ENCODE results near the gene CXCR1.
"Not testable (repeated sequence)": the region's sequence is repeated elsewhere in the genome, so short reads cannot be mapped to it uniquely, and the experiment has no call there.

The CXCR1 gene

GRCh38 chr2:218155953-218156479 lies 10.7 kb downstream of the CXCR1 start:
- DNase-seq, result no peak

DNA sequence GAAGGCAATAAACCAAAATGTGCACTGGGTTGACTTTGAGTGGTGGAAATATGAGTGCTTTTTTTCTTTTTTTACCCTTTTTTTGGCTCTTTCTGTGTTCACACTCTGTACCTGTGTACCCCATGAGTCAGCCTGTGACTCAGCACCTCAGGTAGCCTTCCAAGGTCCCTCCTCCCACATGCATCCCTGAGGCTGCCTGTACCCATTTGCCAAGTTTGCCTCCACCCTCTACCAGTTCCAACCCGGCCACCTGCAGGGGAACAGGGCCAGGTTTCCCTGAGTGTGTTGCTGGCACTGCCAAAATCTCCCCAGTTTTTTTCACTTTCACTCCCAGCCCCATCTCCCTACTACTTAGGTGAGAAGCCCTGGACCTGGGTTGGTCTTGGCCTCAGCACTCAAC lies 14.0 kb downstream of the CXCR1 start:
- no peak for DNase-seq

- DNase-seq, result no peak
Observed at GRCh38 chr2:218152172-218152571, 14.6 kb downstream of the CXCR1 start.

DNA sequence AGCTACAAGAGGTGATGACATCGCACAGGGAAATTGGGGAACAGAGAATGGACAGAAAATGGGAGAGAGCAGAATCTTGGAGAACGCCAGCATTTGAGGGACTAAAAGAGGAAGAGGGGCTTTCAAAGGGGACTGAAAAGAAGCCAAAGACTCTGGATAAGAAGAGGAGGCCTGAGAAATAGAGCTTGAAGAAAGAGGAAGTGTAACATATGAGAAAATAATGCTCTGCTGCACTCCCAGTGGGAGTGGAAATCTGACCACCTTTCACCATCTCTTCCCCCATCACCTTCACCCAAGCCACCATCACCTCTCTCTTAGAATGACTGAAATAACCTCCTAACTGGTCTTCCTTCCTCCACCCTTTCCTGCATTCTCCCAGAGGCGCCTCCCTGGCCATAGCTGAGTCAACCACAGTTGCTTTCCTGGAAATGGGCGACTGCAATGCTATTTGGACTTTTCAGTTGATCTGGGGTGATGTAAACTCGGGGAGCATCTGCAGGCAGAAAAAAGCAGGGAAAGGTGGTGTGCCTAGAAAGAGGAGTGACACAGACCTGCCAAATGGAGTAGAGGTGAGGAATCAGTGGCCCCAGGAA lies 16.8 kb downstream of the CXCR1 start:
- DNase-seq, result no peak

DNA sequence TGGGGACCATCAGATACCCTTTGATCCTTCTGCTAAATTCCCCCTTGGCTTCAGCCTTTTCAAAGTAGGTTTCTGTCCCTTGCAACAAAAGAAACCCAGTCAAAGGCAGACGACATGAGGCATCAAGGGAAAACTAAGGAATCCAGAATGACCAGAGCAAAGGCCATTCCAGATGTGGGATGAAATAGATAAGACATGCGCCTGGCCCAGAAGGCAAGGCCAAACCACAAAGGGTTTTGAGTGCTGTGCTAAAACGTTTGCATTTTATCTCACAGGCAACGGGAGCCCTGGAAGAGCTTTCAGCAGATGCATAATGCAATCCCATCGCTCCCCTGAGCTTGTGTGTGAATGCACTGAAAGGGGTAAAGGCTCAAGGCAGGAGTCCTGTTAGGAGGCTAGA lies 17.7 kb downstream of the CXCR1 start:
- no peak for DNase-seq

GRCh38 chr2:218146056-218146455 lies 20.7 kb downstream of the CXCR1 start:
- no peak for DNase-seq

GRCh38 chr2:218145124-218145523 lies 21.6 kb downstream of the CXCR1 start:
- DNase-seq, result no peak

DNA sequence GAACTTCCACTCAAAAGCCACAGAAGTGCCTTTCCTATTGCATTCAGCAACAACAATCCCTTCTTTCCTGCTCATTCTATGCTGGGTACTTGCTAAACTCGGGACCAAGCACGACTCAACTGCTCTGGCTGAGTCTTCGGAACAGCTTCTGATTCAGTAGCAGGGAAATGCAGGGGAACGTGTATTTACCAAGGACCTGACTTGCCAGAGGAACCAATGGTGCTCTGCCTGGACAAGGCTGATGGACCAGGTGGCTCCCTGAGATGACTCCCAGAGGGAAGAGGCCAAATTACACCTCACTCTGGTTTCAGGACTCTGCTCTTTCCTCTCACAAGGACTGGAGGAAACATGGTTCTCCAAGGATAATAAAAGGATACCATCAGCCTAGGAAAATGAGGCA lies 28.7 kb downstream of the CXCR1 start:
- no peak for DNase-seq

GRCh38 chr2:218137514-218137913 lies 29.2 kb downstream of the CXCR1 start:
- no peak for DNase-seq

DNA sequence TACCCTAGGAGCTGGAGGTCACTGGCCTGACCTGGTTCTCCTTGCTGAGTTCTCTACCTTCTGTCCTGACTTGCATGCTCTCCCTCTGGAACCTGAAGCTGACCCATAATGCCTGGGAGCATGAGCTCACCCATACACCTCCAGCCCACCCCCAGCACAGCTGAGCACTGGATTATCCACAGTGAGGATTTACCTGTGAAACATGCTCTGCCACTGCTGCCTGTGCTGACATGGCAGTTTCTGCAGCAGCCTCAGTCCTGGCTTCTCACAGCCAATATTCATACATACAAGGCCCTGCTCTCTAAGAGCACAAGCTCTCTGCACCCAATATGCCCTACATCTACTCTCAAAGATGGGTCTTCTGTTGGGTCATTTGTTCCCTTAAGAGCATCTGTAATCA lies 35.9 kb downstream of the CXCR1 start:
- DNase-seq, result no peak

- DNase-seq, result no peak
Observed at GRCh38 chr2:218130377-218130776, 36.4 kb downstream of the CXCR1 start.

DNA sequence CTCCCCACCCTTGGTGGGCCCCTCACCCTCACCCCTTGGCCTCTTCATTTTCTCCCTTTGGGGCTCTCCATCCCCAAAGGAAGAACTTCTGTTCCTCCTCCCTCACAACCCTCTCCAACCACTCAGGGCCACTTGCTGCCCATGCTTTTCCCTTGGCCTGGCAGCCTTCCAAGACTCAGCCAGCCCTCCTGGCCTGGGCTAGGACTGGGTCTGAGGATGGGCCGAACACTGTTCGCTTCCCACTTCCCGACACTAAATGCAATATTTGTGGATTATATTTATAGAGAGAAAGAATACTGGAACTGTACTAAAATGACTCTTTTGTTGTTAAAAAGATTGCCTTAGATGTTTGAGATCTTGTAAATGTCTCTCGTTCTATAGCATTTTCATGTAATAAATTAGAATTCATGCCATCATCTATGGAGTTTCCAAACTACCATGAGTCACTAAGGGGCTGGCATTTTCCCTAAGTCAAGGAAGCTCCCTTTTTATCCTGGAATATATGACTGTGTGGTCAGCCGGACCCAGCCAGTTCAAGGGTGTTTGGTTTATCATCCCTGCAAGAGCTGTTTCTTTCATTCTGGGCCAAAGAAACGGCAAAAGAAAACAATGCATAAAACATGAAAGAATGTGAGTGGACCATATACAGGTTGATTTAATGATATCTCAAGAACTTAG lies 37.2 kb downstream of the CXCR1 start:
- no peak for DNase-seq

GRCh38 chr2:218128781-218129457 lies 37.8 kb downstream of the CXCR1 start:
- no peak for DNase-seq

DNA sequence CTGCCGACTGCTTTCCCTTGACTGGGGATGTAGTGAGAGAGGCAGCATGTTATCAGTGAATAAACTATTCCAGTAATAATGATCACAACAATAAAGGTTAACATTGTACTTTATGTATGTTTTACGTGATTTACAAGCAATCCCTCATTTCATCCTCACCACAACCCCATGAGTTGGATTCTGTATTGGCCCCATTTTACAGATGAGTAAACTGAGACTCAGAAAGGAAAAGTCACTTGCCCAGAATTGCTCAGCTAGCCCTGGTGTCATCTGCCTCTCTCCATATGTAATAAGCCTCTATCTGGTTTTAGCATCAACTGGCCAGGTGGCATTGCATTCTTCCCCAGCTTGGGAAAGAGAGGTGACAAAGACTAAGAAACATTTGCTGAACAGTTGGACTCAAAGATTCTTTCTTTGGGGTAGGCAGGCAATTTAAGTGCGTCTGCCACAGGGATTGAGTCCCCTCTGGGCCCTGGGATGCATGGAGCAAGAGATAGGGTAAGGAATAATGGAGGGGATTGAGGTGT lies 38.8 kb downstream of the CXCR1 start:
- DNase-seq, result no peak

- DNase-seq, result no peak
Observed at GRCh38 chr2:218125626-218126080, 41.1 kb downstream of the CXCR1 start, which contains the start of gene CXCR2. Gene CXCR2, plus strand, starts transcription at chr2:218126028. Its CDS starts 8,774 bp downstream, at chr2:218134802.

DNA sequence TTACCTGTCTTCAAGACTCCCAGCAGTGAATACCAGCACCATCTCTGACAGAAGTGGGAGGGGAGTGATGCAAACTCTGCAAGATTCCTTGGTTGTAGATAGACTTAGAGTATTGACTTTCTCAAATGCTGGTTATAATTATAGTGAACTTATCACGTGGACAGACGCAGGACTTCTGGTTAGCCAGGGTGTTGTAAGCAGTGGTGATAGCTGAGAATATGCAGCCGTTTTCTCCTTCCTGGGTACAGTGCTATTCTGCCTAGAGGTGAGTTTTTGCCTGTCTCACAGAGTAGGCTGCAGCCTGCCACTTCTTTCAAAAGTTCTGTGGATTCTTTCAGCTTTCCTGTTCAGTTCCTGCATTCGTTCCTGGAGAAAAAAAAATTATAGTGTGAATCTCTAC lies 41.7 kb downstream of the CXCR1 start:
- DNase-seq, result no peak

GRCh38 chr2:218123986-218124385 lies 42.8 kb downstream of the CXCR1 start:
- DNase-seq, result no peak

DNA sequence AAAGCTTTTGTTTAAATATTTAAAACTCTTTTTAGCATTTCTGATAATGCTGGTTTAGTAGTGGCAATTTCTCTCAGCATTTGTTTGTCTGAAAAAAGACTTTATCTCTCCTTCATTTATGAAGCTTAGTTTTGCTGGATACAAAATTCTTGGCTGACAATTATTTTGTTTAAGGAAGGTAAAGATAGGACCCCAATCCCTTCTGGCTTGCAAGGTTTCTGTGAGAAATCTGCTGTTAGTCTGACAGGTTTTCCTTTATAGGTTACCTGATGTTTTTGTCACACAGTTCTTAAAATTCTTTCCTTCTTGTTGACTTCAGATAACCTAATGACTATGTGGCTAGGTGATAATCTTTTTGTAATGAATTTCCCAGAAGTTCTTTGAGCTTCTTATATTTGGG lies 44.5 kb downstream of the CXCR1 start:
- not testable (repeated sequence) for DNase-seq

GRCh38 chr2:218121789-218122188 lies 45.0 kb downstream of the CXCR1 start:
- DNase-seq, result not testable (repeated sequence)
